Measurements from ENCODE around the gene DOP1A.

The DOP1A gene, protein sequence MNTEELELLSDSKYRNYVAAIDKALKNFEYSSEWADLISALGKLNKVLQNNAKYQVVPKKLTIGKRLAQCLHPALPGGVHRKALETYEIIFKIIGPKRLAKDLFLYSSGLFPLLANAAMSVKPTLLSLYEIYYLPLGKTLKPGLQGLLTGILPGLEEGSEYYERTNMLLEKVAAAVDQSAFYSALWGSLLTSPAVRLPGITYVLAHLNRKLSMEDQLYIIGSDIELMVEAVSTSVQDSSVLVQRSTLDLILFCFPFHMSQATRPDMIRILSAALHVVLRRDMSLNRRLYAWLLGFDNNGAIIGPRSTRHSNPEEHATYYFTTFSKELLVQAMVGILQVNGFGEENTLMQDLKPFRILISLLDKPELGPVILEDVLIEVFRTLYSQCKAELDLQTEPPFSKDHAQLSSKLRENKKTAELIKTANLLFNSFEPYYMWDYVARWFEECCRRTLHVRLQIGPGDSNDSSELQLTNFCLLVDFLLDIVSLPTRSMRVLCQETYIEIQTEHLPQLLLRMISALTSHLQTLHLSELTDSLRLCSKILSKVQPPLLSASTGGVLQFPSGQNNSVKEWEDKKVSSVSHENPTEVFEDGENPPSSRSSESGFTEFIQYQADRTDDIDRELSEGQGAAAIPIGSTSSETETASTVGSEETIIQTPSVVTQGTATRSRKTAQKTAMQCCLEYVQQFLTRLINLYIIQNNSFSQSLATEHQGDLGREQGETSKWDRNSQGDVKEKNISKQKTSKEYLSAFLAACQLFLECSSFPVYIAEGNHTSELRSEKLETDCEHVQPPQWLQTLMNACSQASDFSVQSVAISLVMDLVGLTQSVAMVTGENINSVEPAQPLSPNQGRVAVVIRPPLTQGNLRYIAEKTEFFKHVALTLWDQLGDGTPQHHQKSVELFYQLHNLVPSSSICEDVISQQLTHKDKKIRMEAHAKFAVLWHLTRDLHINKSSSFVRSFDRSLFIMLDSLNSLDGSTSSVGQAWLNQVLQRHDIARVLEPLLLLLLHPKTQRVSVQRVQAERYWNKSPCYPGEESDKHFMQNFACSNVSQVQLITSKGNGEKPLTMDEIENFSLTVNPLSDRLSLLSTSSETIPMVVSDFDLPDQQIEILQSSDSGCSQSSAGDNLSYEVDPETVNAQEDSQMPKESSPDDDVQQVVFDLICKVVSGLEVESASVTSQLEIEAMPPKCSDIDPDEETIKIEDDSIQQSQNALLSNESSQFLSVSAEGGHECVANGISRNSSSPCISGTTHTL (N-terminal part only)

DNA sequence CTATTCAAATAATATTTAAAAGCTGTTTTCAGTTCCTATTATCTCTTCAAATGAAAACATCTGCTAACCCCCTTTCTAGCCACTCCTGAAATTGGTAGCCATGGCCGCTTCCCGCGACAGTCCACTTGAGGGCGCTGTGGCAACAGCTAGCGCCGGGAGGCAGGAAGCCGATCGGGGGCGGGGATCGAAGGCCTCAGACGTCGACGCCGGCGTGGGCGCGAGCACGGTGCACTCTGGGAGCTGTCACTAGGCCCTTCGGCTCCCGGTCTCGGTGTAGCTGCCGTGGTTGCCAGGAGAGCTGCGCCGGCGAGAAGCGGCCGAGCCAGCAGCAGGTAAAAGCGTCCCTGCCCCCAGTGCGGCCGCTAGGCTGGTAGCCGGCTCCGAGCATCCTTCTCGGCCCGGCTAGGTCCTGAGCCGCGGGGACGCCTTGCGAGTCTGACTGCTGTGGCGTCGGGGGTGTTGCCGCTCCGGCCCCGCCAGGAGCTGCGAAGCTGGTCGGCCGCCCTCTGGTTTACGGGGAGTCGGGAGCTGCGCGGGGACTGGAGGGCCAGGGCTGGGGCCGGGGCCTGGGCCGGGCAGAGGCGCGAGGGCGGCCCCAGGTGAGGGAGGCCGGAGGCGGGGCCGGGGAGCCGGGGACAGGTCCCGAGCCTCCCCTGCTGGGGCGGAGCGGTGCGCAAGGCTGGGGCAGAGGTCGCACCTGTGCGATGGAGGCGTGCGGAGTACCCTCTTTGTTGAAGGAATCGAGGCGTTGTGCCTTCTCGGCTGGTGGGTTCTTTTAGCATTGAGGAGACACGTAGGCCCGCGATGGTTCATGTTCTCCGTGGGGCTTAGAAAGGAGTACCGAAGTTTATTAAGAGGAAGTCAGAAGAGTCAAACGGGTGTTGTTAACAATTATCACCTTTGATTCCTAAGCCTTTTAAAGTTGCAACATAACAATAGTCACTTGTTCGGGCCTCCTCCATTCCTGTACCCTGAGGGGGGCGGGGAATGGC is at the start of gene DOP1A:
DOP1A (plus strand) TSS at position 224 of the 992 bp plus-strand sequence. CDS start 29,307 bp downstream, outside the sequence.
- peak; percentile 99 for DNase-seq

DNA sequence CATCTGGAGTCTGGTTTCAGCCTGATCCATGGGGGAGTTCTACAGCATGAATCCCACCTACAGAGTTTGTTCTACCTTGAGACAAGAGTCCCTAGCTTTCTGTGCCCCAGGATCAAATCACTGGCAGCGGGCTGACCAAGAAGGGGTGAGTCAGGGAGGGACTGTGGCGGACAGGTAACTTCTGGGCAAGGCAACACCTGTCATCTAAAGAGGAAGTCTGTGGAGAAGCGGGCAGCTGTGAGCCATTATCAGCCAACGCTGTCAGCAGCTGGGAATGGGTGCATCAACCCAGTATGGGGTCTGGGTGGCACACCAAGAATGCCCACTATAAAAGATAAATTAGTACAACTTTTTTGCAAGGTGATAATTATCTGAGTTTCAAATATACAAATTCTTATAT is 47.7 kb upstream of the DOP1A start:
- DNase-seq: no peak

DNA sequence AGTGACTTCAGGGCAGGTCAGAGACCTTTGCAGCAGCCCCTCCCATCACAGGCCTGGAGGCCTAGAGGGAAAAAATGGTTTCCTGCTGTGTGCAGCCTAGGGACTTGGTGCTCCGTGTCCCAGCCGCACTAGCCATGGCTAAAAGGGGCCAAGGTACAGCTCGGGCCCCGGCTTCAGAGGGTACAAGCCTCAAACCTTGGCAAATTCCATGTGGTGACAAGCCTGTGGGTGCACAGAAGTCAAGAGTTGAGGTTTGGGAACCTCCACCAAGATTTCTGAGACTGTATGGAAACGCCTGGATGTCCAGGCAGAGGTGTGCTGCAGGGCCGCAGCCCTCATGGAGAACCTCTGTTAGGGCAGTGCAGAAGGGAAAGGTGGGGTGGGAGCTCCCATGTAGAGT is 35.8 kb upstream of the DOP1A start:
- no peak for DNase-seq

DNA sequence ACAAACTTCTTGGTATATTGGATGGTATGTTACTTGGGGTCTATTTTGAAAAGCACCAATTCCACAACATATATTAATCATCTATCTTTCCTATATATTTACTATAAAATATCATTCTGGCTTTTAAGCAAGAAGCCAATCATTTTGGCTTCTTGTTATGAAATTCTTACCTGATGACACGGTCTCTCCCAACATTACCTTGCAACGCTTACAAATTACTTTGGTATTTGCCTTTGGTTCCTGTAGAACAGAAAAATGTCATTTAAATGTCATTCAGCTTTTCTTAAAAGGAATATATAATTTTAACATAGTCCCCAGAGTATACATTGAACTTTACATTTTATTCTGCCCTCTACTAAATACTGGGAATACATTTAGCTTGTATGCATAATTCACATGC is 29.2 kb upstream of the DOP1A start:
- no peak for DNase-seq

DNA sequence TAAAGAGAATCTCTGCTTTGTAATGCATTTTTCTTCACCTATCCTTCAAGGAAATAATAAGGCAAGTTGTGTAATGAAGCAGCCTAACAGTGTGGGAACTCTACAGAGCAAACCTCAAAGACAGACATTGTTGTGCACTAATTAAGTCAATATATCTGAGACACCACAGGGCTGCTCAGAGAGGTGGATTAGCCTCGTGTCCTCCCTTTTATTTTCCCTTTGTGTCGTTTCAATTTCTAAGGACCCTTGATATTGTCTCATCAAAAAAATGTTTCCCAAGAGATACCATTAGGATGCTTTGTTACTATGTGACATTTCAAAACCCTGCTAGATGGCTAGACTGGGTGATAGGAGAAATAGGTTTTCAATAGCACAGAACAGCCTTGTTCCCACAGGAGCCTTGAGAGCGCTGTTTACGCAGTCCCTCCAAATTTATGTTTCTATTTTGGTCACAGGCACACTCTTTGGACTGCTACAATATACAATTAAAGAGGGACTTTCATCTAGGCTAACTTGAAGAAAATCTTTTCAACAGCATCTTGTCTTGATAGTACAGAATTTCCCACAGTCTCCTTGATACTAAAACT is 24.9 kb upstream of the DOP1A start:
- DNase-seq: no peak

DNA sequence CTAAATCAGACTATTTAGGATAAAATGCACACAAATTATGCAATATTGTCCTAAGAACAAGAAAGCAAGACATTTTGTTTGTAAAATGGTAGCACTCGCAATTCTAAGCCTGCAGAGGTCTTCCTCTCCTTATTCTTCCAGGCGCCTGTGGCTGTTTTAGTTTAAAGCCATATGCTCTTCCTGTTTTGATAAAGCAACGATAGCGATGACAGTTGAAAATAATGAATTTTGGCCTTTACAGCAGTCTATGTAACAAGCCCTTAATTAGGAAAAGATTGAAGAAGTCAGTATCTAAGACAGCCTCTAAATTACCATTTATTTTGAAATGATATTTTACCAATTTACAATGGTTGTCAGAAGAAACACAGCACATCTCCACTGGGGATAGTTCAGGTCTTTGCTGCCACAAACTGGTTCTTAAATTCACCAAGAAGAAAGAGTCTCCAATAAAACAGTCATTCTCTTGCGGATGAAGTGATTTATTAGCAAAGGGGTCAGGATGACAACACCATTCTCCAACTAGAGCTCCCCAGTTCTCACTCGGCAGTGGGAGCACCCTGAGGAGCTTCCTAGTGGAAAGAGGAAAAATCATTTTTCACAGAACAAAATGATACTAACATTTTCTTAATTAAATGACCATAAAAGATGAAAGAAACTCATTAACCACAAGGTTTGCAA is 23.2 kb upstream of the DOP1A start:
- DNase-seq: no peak

DNA sequence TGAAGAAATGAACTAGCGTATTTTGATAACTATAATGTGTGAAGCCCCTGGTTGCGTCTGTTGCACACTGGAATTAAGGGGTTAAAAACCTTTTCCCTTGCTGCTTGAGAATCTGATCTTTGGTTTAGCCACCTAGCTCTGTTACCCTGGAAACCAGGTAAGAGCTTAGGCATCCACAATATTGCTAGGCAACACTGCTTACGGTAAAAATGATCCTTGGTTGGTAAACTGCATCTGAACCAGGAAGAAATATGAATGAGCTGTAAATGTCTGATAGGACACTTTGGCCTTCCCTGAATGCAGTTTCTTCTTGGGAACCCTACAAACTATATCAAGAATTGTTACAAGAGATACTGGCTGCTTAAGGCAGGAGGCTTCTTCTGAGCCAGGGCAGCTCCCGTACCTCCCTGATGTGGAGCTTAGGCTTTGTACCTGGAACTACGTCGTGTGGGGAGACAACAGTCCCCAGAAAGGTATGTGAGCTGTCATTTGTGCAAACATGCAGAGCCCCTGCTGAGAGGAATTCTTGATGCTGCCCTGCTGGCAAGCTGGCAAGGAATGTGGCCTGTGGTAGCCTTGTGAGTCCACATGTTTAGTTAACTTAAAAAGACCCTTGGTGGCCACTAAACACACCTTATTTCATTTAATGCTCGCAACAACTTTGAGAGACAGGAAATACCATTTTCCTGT is 20.3 kb upstream of the DOP1A start:
- DNase-seq: no peak

DNA sequence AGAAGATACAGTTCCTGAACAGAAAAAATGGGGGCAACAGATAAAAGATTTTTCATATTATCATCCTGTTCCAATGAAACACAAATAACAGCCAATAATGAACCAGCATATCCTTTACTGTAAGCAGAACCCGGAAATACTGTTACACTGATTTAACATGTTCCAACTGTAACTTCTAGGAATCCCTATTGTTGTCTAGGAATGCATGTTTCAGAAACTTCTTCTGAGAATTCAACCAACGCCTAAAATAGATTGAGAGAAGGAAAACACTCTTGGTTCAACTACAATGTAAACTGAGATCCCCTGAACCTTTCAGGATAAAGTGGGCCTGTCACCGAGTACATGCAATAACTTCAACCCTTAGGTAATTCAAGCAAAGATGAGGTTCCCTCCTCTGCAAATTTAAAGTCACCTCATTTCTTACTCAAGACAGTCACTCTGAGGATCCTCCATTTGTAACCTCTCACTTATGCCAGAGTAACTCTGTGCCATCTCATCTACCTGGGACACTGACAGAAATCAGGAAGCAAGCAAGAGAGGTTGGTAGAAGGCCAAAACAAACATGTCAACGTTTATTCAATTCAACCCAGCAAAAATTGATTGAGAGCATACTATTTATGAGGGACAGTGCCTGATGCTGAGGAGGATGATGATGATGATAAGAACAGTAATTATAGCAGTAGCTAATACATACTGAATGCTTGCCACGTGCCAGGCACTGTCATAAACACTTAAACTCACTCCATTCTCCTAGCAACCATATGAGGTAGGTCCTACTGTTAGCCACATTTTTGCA is 15.9 kb upstream of the DOP1A start:
- no peak for DNase-seq

DNA sequence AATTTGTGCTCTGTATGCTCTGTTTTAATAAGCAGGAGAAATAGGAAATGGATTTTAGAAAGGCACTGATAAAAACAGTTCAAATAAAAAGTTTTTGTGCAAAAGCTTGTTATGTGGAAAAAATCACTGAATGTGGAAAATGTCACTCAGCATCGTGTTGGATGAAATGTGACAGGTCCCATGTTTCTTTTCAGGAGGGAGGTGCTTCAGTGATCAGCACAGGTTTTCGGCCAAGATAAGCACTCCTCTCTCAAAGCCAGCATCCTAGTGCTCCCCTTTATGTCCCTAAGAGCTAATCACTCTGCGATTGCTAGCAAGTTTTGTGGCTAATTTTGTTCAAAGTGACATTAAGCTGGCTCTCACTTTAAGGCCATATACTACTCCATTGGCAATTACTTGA is 13.8 kb upstream of the DOP1A start:
- no peak for DNase-seq

DNA sequence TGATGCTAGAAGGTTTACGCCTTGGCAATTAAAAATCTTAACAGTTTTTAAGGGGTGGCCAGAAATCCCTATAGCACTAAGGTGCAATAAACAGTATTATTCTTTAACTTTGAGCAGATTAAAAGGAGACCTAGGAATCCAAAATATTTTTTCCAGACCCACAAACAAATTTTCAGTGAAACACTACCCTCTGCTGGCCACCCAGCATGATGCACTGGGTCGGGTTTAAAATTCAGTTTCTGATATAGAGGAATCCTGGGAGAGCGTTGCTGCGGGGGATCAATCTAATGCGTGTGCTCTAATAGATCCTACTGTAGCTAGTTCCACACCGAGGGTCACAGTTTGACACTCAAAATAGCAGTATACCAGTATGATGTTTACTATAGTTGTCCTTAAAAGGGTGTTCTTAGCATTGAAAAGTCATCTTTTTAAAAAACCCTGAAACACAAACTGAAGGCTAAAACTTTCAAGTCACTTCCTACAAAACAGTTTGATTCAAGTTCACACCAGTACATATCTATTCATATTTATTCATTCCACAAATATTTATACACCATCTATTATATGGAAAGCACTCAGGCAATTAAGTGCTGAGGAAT is 12.0 kb upstream of the DOP1A start:
- peak; percentile 25 for DNase-seq

DNA sequence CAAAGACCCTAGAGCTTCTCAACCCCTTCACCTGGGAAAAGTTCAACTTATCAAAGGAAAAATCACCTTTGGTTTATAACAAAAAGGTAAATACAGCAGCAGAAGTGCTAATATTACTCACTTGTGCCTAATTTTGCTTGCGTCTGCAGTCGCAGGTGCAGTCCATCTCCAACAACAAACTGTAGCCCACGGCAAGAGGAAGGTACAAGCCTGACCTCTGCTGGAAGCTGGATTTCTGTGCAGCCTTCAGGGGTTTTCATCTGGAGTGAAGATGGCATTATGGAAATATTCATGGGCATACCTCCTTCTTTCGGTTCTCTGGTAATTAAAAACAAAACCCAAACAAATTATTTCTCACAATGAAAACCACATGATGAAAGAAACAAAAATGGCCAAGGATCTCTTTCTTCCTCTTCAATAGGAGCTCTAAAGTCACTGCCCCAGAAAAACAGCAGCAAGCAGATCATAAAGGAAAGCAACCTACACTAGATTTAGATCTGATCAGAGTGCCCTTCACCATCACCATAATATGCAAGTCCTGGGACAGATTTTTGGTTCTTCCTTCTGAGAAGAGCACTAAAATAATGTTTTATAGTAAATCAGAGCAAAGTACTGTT is 9.7 kb upstream of the DOP1A start:
- DNase-seq: peak; percentile 6

DNA sequence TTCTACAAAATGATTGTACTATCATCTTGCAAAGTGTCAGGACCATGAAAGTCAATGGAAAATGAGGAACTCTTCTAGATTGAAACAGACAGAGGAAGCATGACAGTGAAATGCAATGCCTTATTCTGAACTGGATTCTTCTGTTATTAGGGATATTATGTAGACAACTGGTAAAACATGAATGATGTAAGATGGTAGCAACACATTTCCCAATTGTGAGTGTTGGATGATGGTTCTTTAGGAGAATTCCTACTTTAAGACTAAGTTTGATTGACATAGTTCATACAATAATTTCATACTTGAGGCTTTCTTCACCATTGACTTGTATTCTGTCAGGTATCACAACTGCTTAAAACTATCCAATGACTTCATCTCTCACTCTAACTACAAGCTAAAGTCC is 6.3 kb upstream of the DOP1A start:
- no peak for DNase-seq

DNA sequence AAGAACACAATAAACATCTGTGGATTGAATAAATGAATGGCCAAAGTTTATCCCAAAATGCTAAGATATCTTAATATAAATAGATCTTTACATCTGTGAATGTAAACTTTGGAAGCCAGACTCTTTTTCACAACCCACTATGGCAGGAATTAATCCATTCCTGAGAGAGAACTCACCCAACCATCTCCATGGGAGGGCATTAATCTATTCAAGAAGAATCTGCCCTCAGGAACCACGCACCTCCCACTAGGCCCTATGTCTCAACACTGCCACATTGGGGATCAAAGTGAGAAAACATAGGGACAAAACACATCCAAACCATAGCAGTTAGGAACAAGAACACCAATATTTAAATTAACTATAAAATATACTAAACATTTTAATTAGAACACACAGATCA is 5.2 kb upstream of the DOP1A start:
- no peak for DNase-seq

DNA sequence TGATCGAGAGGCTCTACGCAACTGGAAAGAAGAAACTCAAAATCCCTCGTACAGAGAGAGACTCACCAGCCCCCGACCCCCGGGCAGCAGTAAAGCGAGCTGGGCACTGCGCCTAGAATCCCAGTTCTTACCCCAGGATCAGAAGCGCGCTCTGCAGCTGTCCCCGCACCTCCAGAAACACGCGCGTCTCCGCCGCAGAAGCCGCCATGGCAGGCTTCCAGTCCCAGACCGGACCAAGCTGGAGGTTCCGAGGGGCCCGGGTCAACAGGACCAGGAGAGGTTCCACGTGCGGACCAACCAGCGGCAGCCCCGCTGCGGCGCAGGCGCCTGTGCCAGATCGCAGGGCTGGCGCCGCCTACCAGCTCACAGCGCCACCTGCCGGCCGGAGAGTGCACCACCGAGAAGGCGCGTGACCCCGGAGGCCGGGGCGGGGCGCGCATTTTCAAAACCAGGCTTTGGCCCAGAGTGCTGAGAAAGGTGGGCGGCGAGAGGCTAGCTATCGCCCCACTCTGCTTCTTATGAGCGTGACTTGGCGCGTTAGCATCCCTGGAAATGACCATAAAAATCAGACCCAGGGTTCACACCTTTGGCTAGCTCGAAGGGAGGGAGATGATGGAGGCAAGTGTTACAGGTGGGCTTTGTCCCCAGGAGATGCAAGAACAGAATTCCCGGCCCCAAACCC is 1.8 kb upstream of the DOP1A start, which contains the start of gene UBE3D:
UBE3D (minus strand) TSS at position 331 of the 682 bp plus-strand sequence; CDS start at position 208, 123 bp downstream.
- peak; percentile 94 for DNase-seq

DNA sequence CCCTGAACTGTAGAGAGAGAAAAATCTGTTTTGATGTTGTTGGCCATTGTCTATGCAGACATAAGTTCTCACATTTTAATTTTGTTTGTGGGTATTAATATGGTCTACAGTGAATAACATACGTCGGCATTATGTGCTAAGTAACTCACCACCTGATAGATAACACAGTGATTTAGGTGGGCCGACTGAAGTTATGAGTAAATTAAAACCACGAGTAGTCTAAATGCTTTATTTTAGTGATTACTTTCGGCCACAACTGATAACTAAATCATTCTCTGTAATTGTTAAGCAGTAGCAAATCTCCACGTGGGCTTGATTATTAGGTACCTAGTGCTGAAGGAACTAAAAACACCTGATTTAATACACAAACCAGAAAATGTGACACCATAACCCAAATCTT is 1.1 kb downstream of the DOP1A start:
- DNase-seq: no peak

DNA sequence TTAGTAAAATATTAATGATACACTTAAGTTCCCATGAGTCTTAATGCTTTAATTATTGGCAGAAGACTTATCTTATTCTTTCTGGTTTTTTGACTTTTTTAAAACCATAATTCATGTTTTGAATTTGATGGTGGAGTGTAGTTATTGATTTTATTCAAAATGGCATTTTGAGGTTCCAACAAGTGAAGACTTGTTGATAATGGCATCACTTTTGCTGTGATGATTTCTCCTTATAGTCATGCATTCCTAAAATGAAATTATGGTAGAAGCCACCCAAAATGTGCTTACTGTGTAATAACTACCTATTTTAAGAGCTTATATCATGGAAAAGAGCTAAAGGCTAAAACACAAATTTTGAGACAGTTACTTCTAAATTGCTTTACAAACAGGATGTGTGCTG is 2.2 kb downstream of the DOP1A start:
- DNase-seq: no peak

DNA sequence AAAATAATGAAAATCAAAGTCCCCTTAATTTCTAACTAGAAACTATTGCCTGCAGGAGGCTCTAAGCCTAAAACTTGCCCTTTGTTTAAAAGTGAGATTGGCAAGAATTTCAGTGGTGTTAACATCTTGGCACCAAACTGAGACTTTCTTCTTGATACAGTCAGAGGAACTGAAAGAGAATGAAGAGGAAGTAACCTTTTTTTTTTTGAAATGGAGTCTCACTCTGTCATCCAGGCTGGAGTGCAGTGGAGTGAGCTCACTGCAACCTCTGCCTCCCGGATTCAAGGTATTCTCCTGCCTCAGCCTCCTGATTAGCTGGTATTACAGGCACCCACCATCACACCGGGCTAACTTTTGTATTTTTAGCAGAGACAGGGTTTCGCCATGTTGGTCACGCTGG is 3.6 kb downstream of the DOP1A start:
- no peak for DNase-seq

DNA sequence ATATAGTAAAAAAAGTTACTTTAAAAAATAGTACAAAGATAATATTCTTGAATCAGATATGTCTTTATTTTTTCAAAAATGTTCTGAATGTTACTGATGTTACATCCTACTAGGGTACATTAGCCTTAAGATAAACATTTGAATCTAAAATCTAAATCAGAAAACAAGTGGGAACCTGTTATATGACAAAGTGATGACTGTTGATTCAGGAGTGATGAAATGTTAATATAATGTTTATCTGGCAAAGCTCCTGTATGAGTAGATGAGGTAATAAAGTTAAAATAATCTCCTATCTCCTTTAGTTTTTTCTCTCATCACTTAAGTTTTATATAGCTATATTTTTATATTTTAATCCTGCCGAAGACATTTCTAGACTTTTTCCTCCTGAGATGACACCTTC is 4.2 kb downstream of the DOP1A start:
- no peak for DNase-seq

All from activated naive CD4-positive, alpha-beta T cell treated with Interleukin-2 at 50 U/mL for 16 hours (primary cell).